K562 (cell line): ENCODE measurements around the gene DUS4L. TPM values are rescaled to one million over a fixed set of nuclear protein-coding genes. Genes with fewer than 3 reads are reported as not detected.
A peak's percentile ranks its signal among the peaks of the same experiment; 100 is the strongest.

Experiments used
- EP300 ChIP-seq: IDR thresholded peaks from 2 replicates; pipeline ENCODE4 v1.6.1; 2012; ENCODE audit warnings: low read length, improper control_type of control experiment
- EP400 ChIP-seq: fragments of 450-650 bp; IDR thresholded peaks from 2 replicates; pipeline ENCODE4 v1.6.1; 2017; ENCODE audit warnings: antibody characterized with exemption, mild to moderate bottlenecking, moderate library complexity
- HDAC2 ChIP-seq: fragments of 450-650 bp; IDR thresholded peaks from 2 replicates; pipeline ENCODE4 v1.6.1; 2016; ENCODE audit warnings: mild to moderate bottlenecking
- NCOA2 ChIP-seq, 2 experiments: fragments of 450-650 bp; IDR thresholded peaks; 2 replicates each; pipeline ENCODE4 v1.6.1; 2018; ENCODE audit warnings: mild to moderate bottlenecking in 2 of 2, moderate library complexity in 1 of 2; ENCODE audit not compliant: partially characterized antibody in 2 of 2
- NCOA6 ChIP-seq: fragments of 450-650 bp; IDR thresholded peaks from 2 replicates; pipeline ENCODE4 v1.6.1; 2017; ENCODE audit warnings: mild to moderate bottlenecking
- PCBP2 ChIP-seq: fragments of 200-400 bp; formaldehyde crosslinking; IDR thresholded peaks from 2 replicates; pipeline ENCODE4 v1.6.1; 2018; ENCODE audit warnings: low read length, low read depth, mild to moderate bottlenecking, moderate library complexity; ENCODE audit not compliant: poor library complexity, severe bottlenecking
- SMARCE1 ChIP-seq: fragments of 450-650 bp; IDR thresholded peaks from 2 replicates; pipeline ENCODE4 v1.7.1; 2016; ENCODE audit warnings: mild to moderate bottlenecking
- WHSC1 ChIP-seq: IDR thresholded peaks from one replicate; pipeline ENCODE4 v1.6.1; 2012; ENCODE audit warnings: low read length, control low read depth, inconsistent platforms
- polyA plus RNA-seq, 8 experiments: library from polyadenylated mRNA; depleted of rRNA in 4 of 8; stranded (reverse) in 5 of 8; unstranded in 3 of 8; fragments of >200 nt; fragmentation: Nextera tagmentation in 2 of 8; fragmentation: Illumina TruSeq in 1 of 8; extraction: Ambion mirVana in 2 of 8; extraction: Trizol in 1 of 8; gene quantifications; 2 replicates each; pipeline versions ENCODE4 v1.2.1 to v1.2.3, GENCODE V29; 2011 to 2014; ENCODE audit warnings: inconsistent platforms in 1 of 8, missing spikeins in 1 of 8
- total RNA-seq, 7 experiments: library from RNA; depleted of rRNA in 6 of 7; stranded (reverse); fragments of >200 nt in 6 of 7; fragmentation: Illumina TruSeq in 2 of 7; extraction: Trizol in 2 of 7; gene quantifications; 2 replicates each; pipeline versions ENCODE4 v1.2.1 to v1.2.3, GENCODE V29; 2011 to 2021; ENCODE audit warnings: low replicate concordance in 1 of 7
- TF ChIP-seq, protein P1 (sequence below): fragments of 450-650 bp; IDR thresholded peaks from 2 replicates; pipeline ENCODE4 v1.6.1; 2017; ENCODE audit warnings: antibody characterized with exemption, mild to moderate bottlenecking
- TF ChIP-seq, protein P2 (sequence below), 2 experiments: fragments of 450-650 bp in 1 of 2; sonication (generic) in 1 of 2; formaldehyde crosslinking in 1 of 2; IDR thresholded peaks; 2 replicates each; pipeline versions ENCODE4 v1.7.1 to v1.9.0; 2016 to 2022; ENCODE audit warnings: inconsistent platforms in 1 of 2, mild to moderate bottlenecking in 1 of 2, missing genetic modification reagents in 1 of 2
- TF ChIP-seq, protein P3 (sequence below), 2 experiments: fragments of 450-650 bp; conservative IDR thresholded peaks; 2 replicates each; pipeline ENCODE4 v1.6.1; 2017; ENCODE audit warnings: mild to moderate bottlenecking in 2 of 2, moderate library complexity in 2 of 2

Gene DUS4L
- total and polyA plus RNA-seq, 9 of the 15 experiments (the other 6 are each of a cell fraction or from before 2014, with no cell fraction given) = 12.2 to 33.6 (median 28.6) TPM

DNA sequence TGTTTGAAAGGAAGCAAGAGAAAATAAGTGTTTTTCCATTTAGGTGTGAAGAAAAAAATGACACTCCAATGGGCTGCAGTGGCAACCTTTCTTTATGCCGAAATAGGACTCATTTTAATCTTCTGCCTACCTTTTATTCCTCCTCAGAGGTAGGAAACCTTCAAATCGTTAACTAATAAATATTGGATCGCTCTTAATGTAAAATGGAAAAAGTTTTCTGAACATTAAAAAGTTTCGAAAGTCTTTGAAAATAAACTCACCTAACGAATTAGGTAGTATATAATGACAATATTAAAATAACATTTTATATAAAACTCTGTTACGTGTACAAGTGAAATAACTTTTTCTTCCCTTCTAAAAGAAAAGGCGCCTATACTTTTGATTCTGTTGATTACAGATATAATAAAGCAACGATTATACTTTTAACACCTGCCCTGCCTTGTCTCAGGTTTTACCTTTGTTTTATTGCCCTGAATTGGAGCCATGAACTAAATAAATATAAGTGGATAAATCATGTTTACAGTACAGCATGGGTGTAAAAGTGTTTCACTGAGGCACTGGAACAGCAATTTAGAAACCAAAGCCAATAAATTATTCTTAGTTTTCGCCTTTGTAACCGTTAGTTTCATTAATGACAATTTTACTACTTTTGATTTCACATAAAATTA lies 17.1 kb downstream of the DUS4L start (continued):
- no peak for TF ChIP-seq EP300
- TF ChIP-seq EP400 = no peak; the same call in 1 of the 2 replicates
- TF ChIP-seq NCOA6 = 0 out of 2 replicates have a peak, but pooled peaks have one; percentile 23
- TF ChIP-seq, protein P1, sequence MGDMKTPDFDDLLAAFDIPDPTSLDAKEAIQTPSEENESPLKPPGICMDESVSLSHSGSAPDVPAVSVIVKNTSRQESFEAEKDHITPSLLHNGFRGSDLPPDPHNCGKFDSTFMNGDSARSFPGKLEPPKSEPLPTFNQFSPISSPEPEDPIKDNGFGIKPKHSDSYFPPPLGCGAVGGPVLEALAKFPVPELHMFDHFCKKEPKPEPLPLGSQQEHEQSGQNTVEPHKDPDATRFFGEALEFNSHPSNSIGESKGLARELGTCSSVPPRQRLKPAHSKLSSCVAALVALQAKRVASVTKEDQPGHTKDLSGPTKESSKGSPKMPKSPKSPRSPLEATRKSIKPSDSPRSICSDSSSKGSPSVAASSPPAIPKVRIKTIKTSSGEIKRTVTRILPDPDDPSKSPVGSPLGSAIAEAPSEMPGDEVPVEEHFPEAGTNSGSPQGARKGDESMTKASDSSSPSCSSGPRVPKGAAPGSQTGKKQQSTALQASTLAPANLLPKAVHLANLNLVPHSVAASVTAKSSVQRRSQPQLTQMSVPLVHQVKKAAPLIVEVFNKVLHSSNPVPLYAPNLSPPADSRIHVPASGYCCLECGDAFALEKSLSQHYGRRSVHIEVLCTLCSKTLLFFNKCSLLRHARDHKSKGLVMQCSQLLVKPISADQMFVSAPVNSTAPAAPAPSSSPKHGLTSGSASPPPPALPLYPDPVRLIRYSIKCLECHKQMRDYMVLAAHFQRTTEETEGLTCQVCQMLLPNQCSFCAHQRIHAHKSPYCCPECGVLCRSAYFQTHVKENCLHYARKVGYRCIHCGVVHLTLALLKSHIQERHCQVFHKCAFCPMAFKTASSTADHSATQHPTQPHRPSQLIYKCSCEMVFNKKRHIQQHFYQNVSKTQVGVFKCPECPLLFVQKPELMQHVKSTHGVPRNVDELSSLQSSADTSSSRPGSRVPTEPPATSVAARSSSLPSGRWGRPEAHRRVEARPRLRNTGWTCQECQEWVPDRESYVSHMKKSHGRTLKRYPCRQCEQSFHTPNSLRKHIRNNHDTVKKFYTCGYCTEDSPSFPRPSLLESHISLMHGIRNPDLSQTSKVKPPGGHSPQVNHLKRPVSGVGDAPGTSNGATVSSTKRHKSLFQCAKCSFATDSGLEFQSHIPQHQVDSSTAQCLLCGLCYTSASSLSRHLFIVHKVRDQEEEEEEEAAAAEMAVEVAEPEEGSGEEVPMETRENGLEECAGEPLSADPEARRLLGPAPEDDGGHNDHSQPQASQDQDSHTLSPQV = peak; percentile 27; the same call in 1 of the 2 replicates
- TF ChIP-seq SMARCE1 = peak; percentile 70; the same call in 1 of the 2 replicates
- TF ChIP-seq HDAC2 = peak; percentile 58; the same call in 1 of the 2 replicates
- TF ChIP-seq, protein P2, sequence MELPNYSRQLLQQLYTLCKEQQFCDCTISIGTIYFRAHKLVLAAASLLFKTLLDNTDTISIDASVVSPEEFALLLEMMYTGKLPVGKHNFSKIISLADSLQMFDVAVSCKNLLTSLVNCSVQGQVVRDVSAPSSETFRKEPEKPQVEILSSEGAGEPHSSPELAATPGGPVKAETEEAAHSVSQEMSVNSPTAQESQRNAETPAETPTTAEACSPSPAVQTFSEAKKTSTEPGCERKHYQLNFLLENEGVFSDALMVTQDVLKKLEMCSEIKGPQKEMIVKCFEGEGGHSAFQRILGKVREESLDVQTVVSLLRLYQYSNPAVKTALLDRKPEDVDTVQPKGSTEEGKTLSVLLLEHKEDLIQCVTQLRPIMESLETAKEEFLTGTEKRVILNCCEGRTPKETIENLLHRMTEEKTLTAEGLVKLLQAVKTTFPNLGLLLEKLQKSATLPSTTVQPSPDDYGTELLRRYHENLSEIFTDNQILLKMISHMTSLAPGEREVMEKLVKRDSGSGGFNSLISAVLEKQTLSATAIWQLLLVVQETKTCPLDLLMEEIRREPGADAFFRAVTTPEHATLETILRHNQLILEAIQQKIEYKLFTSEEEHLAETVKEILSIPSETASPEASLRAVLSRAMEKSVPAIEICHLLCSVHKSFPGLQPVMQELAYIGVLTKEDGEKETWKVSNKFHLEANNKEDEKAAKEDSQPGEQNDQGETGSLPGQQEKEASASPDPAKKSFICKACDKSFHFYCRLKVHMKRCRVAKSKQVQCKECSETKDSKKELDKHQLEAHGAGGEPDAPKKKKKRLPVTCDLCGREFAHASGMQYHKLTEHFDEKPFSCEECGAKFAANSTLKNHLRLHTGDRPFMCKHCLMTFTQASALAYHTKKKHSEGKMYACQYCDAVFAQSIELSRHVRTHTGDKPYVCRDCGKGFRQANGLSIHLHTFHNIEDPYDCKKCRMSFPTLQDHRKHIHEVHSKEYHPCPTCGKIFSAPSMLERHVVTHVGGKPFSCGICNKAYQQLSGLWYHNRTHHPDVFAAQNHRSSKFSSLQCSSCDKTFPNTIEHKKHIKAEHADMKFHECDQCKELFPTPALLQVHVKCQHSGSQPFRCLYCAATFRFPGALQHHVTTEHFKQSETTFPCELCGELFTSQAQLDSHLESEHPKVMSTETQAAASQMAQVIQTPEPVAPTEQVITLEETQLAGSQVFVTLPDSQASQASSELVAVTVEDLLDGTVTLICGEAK (IDR thresholded peaks at IDR 0.05) = peak; percentile 66; the same call in 1 of the 2 replicates
- TF ChIP-seq, protein P2 (CRISPR knock-in tag; IDR thresholded peaks at IDR 0.05) = no peak
- no peak for TF ChIP-seq PCBP2
- peak in 1 of 2 experiments; percentile 28 for TF ChIP-seq NCOA2 (IDR thresholded peaks at IDR 0.05; ENCODE audit: partially characterized antibody in 2 of 2)
- TF ChIP-seq, protein P3, sequence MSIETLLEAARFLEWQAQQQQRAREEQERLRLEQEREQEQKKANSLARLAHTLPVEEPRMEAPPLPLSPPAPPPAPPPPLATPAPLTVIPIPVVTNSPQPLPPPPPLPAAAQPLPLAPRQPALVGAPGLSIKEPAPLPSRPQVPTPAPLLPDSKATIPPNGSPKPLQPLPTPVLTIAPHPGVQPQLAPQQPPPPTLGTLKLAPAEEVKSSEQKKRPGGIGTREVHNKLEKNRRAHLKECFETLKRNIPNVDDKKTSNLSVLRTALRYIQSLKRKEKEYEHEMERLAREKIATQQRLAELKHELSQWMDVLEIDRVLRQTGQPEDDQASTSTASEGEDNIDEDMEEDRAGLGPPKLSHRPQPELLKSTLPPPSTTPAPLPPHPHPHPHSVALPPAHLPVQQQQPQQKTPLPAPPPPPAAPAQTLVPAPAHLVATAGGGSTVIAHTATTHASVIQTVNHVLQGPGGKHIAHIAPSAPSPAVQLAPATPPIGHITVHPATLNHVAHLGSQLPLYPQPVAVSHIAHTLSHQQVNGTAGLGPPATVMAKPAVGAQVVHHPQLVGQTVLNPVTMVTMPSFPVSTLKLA (conservative IDR thresholded peaks at IDR 0.05) = 0 out of 4 replicates have a peak, but pooled peaks of 1 of the 2 experiments have one; percentile 10
- no peak for TF ChIP-seq WHSC1
